Measurements from ENCODE around the gene CASKIN1. TPM values are rescaled to one million over a fixed set of nuclear protein-coding genes. Genes with fewer than 3 reads are reported as not detected.

CASKIN1 gene
- polyA plus RNA-seq, 3 donors: not detected

- Histone ChIP-seq H3K36me3 (replicated peaks in 1 of 2; ENCODE audit: control insufficient read depth in 1 of 2, insufficient read depth in 2 of 2, low read length in 2 of 2) (peaks cover 43 to 52% of the 10 kb centered on the region in 2 donors), H3K27ac (ENCODE audit: low read depth in 1 of 2, low read length in 2 of 2) (no peak overlapping the region), H3K4me2 (replicated peaks; ENCODE audit: extremely low read depth, low read length, poor library complexity, severe bottlenecking) (no peak overlapping the region), H3K79me2 (ENCODE audit: insufficient read depth, low read length) (no peaks in the 10 kb centered on the region), H3K9me3 (replicated peaks in 1 of 2; ENCODE audit: control insufficient read depth in 1 of 2, insufficient read depth in 1 of 2, low read length in 2 of 2) (no peaks in the 10 kb centered on the region), H3K4me1 (ENCODE audit: control insufficient read depth in 1 of 2, insufficient read depth in 2 of 2, low read length in 2 of 2) (no peaks in the 10 kb centered on the region), H3K4me3 (replicated peaks in 1 of 3; ENCODE audit: low read depth in 2 of 3, low read length in 3 of 3) (no peak overlapping the region), H3K27me3 (ENCODE audit: control insufficient read depth in 2 of 2, insufficient read depth in 2 of 2, low read length in 2 of 2) (peaks cover 0 to 3% of the 10 kb centered on the region in 2 donors), H2AFZ (ENCODE audit: insufficient read depth, low read depth, low read length, poor library complexity, severe bottlenecking) (no peak overlapping the region), H4K20me1 (ENCODE audit: insufficient read depth, low read length) (no peaks in the 10 kb centered on the region), H3K9ac (ENCODE audit: insufficient read depth, low read length, poor library complexity, severe bottlenecking) (no peak overlapping the region)
- DNase-seq: no peak
- H3K36me3 Mint-ChIP-seq: peaks cover 34 to 46% of the 10 kb centered on the region in 2 donors
- H3K27ac Mint-ChIP-seq: peak overlapping the region in 1 of 7 donors; percentile 60
- TF ChIP-seq, protein P1, sequence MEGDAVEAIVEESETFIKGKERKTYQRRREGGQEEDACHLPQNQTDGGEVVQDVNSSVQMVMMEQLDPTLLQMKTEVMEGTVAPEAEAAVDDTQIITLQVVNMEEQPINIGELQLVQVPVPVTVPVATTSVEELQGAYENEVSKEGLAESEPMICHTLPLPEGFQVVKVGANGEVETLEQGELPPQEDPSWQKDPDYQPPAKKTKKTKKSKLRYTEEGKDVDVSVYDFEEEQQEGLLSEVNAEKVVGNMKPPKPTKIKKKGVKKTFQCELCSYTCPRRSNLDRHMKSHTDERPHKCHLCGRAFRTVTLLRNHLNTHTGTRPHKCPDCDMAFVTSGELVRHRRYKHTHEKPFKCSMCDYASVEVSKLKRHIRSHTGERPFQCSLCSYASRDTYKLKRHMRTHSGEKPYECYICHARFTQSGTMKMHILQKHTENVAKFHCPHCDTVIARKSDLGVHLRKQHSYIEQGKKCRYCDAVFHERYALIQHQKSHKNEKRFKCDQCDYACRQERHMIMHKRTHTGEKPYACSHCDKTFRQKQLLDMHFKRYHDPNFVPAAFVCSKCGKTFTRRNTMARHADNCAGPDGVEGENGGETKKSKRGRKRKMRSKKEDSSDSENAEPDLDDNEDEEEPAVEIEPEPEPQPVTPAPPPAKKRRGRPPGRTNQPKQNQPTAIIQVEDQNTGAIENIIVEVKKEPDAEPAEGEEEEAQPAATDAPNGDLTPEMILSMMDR (IDR thresholded peaks at IDR 0.05): no peak
- 93% methylated on average over 10 of the region's 20 CpGs for WGBS (ENCODE audit: insufficient coverage)
- intact Hi-C loops (cut with micrococcal nuclease): no loop called here
- no peaks in the 10 kb centered on the region for H3K4me1 Mint-ChIP-seq
- peaks cover 0 to 3% (median 2%) of the 10 kb centered on the region in 3 donors for H3K27me3 Mint-ChIP-seq (ENCODE audit: low read depth in 3 of 3)
- peaks cover 0 to 2% (median 0%) of the 10 kb centered on the region in 7 donors for H3K9me3 Mint-ChIP-seq
- H3K4me3 Mint-ChIP-seq: no peak overlapping the region
Measured at GRCh38 chr16:2177561-2177960, 18.8 kb downstream of the CASKIN1 start.

GRCh38 chr16:2177101-2177500 is 19.3 kb downstream of the CASKIN1 start:
- Histone ChIP-seq H3K4me2 (replicated peaks; ENCODE audit: extremely low read depth, low read length, poor library complexity, severe bottlenecking) (no peak overlapping the region), H2AFZ (ENCODE audit: insufficient read depth, low read depth, low read length, poor library complexity, severe bottlenecking) (no peak overlapping the region), H4K20me1 (ENCODE audit: insufficient read depth, low read length) (no peaks in the 10 kb centered on the region), H3K36me3 (replicated peaks in 1 of 2; ENCODE audit: control insufficient read depth in 1 of 2, insufficient read depth in 2 of 2, low read length in 2 of 2) (peaks cover 43 to 54% of the 10 kb centered on the region in 2 donors), H3K9ac (ENCODE audit: insufficient read depth, low read length, poor library complexity, severe bottlenecking) (no peak overlapping the region), H3K27ac (ENCODE audit: low read depth in 1 of 2, low read length in 2 of 2) (no peak overlapping the region), H3K27me3 (ENCODE audit: control insufficient read depth in 2 of 2, insufficient read depth in 2 of 2, low read length in 2 of 2) (peaks cover 0 to 3% of the 10 kb centered on the region in 2 donors), H3K79me2 (ENCODE audit: insufficient read depth, low read length) (no peaks in the 10 kb centered on the region), H3K4me1 (ENCODE audit: control insufficient read depth in 1 of 2, insufficient read depth in 2 of 2, low read length in 2 of 2) (no peaks in the 10 kb centered on the region), H3K9me3 (replicated peaks in 1 of 2; ENCODE audit: control insufficient read depth in 1 of 2, insufficient read depth in 1 of 2, low read length in 2 of 2) (no peaks in the 10 kb centered on the region), H3K4me3 (replicated peaks in 1 of 3; ENCODE audit: low read depth in 2 of 3, low read length in 3 of 3) (no peak overlapping the region)
- H3K4me1 Mint-ChIP-seq: no peaks in the 10 kb centered on the region
- intact Hi-C loops (cut with micrococcal nuclease): no loop called here
- no peak overlapping the region for H3K4me3 Mint-ChIP-seq
- TF ChIP-seq, protein P1 (IDR thresholded peaks at IDR 0.05): no peak
- peaks cover 0 to 2% (median 0%) of the 10 kb centered on the region in 7 donors for H3K9me3 Mint-ChIP-seq
- peak overlapping the region in 1 of 7 donors; percentile 4 for H3K27ac Mint-ChIP-seq
- peaks cover 0 to 3% (median 2%) of the 10 kb centered on the region in 3 donors for H3K27me3 Mint-ChIP-seq (ENCODE audit: low read depth in 3 of 3)
- WGBS (ENCODE audit: insufficient coverage): 93% methylated on average over 9 of the region's 18 CpGs
- DNase-seq: no peak
- H3K36me3 Mint-ChIP-seq: peaks cover 34 to 47% of the 10 kb centered on the region in 2 donors

Measured in CD14-positive monocyte (primary cell).